ENCODE measurements around the gene LDLRAP1.

LDLRAP1 gene

GRCh38 chr1:25524568-25525360, 18.6 kb upstream of the LDLRAP1 start:
- DNase-seq (ENCODE audit: low read depth) = no peak

DNA sequence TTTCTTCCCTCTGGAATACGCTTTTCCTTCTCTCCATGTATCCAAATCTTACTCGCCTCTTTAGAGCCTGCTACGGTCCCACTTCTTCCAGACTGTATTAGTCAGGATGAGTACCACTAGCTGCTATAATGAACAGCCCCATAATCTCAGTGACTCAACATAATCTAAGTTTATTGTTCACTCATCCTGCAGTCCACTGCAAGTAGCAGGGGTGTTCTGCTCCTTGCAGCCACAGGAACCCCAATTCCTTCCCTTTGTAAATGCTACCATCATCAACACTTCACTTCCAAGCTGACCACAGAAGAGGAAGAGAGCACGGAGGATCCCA, 18.1 kb upstream of the LDLRAP1 start:
- DNase-seq (ENCODE audit: low read depth) = no peak

GRCh38 chr1:25526753-25527152, 16.7 kb upstream of the LDLRAP1 start:
- DNase-seq (ENCODE audit: low read depth) = no peak

GRCh38 chr1:25527226-25527846, 16.1 kb upstream of the LDLRAP1 start:
- DNase-seq (ENCODE audit: low read depth) = no peak

GRCh38 chr1:25527946-25528595, 15.3 kb upstream of the LDLRAP1 start:
- no peak for DNase-seq (ENCODE audit: low read depth)

GRCh38 chr1:25528881-25529517, 14.4 kb upstream of the LDLRAP1 start:
- DNase-seq (ENCODE audit: low read depth) = no peak

DNA sequence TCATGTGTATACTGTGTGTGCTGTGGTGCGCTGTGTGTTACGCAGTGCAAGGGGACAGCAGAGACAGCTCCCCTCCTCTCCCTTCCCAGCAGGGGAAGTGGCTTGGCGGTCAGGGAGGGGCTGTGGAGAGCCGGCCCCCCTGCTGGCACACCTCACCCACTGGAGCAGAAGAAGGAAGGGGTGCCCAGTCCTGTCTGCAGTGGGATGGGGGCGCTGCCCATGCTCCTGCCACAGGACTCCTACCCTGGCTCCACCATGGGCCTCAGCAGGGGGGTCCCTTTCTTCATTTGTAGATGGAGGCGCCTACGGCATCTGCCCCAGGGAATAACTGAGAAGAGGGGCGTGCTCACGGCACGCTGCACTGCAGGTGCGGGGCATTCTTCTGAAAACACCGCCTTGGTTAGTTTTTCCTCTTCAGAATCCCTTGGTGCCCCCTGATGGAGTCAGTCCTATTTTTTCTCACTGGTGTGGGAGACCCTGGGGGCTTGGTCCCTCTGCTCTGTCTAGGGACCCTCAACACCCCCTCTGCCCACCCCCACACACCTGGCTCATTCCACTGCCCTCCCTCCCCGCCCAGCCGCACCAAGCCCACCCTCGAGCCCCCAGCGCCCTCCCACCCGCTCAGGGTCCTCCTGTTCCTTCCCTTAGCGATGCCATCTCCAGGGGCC, 13.8 kb upstream of the LDLRAP1 start:
- no peak for DNase-seq (ENCODE audit: low read depth)

- no peak for DNase-seq (ENCODE audit: low read depth)
These were observed 13.0 kb upstream of the LDLRAP1 start for GRCh38 chr1:25530186-25531081.

DNA sequence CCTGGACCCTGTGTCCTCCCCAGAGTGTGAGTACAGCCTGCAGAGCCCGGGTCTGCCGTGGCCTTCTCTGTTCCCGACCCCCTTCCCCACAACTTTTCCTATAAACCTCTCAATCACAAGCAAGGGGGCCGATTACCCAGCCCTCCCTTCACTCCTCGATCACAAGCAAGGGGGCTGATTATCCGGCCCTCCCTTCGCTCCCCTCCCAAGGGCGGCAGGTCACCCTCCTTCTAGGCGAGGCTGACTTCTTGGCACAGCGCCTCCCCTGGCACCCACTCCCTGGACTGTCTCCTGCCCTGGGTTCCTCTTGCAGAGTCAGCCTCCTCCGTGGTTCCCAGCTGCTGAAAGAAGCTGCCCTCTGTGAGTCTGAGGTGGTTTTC, 12.3 kb upstream of the LDLRAP1 start:
- no peak for DNase-seq (ENCODE audit: low read depth)

DNA sequence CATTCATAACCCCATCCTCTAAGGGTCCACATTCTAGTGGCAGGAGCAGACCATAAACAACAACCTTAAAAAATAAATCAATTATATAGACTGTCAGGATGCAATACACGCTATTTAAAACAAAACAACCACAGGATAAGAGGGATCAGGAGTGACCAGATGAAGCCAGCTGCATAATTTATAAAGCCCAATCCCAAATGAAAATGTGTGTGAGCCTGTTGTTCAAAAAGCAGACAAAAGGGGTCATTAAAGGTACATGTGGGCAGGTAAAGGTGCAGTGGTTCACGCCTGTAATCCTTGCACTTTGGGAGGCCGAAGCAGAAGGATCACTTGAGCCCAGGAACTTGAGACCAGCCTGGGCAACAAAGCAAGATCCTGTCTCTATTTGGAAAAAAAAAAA, 10.4 kb upstream of the LDLRAP1 start:
- no peak for DNase-seq (ENCODE audit: low read depth)

GRCh38 chr1:25533775-25534409, 9.5 kb upstream of the LDLRAP1 start:
- DNase-seq (ENCODE audit: low read depth) = no peak

DNA sequence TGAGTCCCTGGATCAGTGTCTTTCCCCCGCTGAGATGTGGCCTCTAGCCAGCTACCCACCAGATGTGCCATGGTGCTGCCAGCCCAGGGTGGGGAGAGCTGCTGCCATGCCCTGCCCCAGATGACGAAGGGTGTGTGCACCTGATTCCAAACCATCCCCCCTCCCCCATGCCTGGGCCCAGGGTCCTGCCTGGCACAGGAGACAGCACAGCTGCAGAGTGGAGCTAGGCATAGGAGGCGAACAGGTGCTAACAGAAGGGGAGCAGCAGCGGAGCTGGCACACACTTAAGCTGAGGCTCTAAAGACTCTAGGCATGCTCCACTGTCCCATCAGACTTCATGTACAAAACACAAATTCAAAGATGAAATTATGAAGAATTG, 9.0 kb upstream of the LDLRAP1 start:
- no peak for DNase-seq (ENCODE audit: low read depth)

GRCh38 chr1:25536124-25536523, 7.3 kb upstream of the LDLRAP1 start:
- DNase-seq (ENCODE audit: low read depth) = no peak

GRCh38 chr1:25537153-25537831, 6.1 kb upstream of the LDLRAP1 start:
- no peak for DNase-seq (ENCODE audit: low read depth)

DNA sequence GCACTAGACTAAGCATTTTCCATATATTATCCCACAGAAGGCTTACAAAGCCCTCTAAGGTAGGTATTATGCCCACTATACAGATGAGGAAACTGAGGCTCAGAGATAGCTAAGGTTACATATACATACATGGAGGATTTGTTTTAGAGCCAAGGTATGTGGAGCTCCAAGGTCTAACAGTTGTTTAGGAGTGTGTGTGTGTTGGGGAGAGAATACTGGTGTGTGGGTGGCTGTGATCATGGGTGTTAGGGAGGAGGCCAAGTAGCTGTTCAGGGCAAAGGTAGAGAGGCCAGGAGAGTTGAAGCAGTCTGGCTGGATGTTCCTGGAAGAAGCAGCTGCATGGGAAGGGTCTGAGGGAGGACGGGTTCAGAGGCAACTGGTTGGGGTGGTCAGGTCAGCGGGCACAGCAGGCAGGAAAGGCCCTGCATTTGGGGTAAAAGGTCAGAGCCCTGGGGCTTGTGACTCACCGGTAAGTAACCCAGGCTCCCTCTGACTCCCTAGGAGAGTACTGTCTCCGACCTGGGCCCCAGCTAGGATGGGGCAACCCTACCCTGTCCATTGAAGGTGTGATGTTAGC, 5.1 kb upstream of the LDLRAP1 start:
- DNase-seq (ENCODE audit: low read depth) = no peak

- DNase-seq (ENCODE audit: low read depth) = no peak
These were observed 2.6 kb upstream of the LDLRAP1 start for GRCh38 chr1:25540750-25541342.

- DNase-seq (ENCODE audit: low read depth) = no peak
These were observed 2.0 kb upstream of the LDLRAP1 start for GRCh38 chr1:25541425-25541824.

GRCh38 chr1:25541889-25542658, 1.3 kb upstream of the LDLRAP1 start:
- DNase-seq (ENCODE audit: low read depth) = no peak

DNA sequence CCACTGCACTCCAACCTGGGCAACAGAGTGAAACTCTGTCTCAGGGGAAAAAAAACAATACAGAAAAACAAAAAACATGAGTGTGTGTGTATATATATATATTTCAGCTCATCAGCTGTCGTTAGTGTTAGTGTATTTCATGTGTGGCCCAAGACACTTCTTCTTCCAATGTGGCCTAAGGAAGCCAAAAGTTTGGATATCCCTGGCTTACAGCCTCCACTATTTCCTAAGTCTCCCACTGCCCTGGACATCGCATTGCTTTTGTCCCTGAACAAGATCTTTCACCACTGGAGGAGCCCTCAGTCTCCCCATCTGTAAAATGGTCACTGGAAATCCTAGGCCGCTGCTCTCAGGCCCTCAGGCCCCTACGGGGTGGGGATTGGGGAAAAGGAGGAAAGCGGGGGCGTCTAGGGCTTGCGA, 391 bp upstream of the LDLRAP1 start:
- no peak for DNase-seq (ENCODE audit: low read depth)
